GM12872 (cell line): ENCODE results near the gene RBM47.

Source experiments
- CTCF ChIP-seq: IDR thresholded peaks from 3 replicates; pipeline ENCODE4 v1.5.1; 2011; ENCODE audit warnings: low read depth, mild to moderate bottlenecking, low read length, moderate library complexity; ENCODE audit not compliant: insufficient read depth

RBM47 gene

DNA sequence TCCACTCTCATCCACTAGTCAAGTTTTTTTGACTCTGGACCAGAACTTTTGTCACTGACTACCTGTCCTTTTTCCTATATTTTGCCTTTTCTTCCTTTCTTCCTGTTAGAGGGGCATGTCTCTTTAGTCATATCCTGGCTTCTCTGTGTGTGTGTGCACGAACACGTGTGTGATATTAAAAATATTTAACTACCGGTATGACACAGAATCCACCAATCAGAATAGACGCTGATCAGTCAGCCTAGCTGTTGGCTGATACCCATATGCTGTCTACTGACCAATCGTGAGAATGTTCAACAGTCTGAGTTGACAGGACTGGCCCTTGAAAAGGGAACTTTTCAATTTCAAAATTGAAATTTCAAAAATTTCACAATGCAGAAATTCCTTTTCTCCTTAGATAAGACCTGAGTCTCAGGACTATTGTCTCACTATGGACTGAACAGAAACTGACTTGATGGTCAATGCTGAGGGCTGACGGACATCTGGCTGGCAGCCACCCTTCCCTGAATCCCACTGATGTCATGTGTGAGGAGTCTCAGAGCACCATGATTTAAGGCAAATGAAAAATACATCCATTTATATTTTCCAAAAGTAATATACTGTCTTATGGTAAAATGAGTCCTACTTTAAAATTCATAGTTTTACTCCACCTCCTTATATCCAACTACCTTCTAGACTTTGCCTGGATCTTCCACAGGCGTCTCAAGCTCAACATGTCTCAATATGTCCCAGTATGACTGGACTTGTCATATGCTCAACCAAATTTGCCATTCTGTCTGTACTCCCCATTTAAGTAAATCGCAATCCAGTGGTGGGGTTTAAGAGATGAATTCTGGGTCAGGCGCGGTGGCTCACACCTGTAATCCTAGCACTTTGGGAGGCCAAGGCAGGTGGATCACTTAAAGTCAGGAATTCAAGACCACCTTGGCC is 216.5 kb downstream of the RBM47 start:
- TF ChIP-seq CTCF, result no peak

GRCh38 chr4:40412388-40412787 is 217.3 kb downstream of the RBM47 start:
- TF ChIP-seq CTCF, result no peak

DNA sequence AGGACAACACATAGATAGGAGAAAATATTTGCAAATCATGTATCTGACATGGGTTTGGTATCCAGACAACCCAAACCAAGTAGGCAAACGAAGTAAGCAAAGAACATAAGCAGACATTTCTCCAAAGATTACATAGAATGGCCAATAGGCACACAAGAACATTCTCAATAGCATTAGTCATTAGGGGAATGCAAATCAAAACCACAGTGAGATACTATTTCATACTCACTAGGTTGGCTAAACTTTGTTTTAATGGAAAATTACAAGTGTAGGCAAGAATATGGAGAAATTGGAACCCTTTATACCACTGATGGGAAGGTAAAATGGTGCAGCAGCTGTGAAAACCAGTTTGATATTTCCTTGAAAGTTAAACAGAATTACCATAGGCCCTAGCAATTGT is 219.8 kb downstream of the RBM47 start:
- TF ChIP-seq CTCF, result no peak

GRCh38 chr4:40406340-40406739 is 223.3 kb downstream of the RBM47 start:
- no peak for TF ChIP-seq CTCF

DNA sequence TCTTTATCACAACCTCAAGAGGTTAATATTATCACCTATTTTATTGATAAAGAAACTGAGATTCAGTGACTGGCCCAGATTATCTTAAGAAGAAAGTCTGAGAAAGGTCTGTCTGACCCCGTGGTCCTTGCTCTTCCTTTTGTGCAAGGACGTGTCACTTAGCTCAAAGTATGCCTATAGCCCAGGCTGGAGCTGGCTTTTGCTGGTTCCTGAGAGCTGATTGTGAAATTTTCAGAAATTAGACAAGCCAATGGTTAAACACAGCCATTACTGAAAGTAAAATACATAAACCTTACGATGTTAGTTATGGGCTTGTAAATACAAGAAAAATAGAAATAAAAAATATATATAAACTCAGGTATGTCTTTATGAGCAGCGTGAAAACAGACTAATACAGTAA is 224.5 kb downstream of the RBM47 start:
- TF ChIP-seq CTCF, result no peak

GRCh38 chr4:40403081-40403480 is 226.6 kb downstream of the RBM47 start:
- no peak for TF ChIP-seq CTCF

DNA sequence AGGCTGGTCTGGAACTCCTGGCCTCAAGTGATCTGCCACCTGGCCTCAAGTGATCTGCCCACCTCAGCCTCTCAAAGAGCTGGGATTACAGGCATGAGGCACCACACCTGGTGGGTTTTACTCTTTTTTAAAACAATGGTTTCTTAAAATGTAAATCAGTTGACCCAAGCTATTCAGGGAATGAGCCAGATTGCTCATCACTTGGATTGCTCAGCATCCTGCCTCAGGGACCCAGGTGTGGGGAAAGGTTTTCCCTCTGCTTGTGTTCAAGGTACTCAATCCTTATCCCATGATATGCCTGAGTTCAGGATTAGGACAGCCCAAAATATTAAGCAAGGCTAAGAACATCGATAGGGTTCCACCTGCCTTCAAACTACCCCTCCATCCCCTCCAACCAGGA is 227.1 kb downstream of the RBM47 start:
- no peak for TF ChIP-seq CTCF
